GM19025 (cell line): ENCODE measurements around the gene SPATC1L.
"Not testable (repeated sequence)": the region's sequence is repeated elsewhere in the genome, so short reads cannot be mapped to it uniquely, and the experiment has no call there.

Source experiments
- ATAC-seq: cut with Tn5 transposase; IDR thresholded peaks from one replicate; pipeline ENCODE4 v1.9.1; 2021; ENCODE audit warnings: mild to moderate bottlenecking, low read depth, moderate library complexity; ENCODE audit not compliant: unreplicated experiment

The SPATC1L gene

DNA sequence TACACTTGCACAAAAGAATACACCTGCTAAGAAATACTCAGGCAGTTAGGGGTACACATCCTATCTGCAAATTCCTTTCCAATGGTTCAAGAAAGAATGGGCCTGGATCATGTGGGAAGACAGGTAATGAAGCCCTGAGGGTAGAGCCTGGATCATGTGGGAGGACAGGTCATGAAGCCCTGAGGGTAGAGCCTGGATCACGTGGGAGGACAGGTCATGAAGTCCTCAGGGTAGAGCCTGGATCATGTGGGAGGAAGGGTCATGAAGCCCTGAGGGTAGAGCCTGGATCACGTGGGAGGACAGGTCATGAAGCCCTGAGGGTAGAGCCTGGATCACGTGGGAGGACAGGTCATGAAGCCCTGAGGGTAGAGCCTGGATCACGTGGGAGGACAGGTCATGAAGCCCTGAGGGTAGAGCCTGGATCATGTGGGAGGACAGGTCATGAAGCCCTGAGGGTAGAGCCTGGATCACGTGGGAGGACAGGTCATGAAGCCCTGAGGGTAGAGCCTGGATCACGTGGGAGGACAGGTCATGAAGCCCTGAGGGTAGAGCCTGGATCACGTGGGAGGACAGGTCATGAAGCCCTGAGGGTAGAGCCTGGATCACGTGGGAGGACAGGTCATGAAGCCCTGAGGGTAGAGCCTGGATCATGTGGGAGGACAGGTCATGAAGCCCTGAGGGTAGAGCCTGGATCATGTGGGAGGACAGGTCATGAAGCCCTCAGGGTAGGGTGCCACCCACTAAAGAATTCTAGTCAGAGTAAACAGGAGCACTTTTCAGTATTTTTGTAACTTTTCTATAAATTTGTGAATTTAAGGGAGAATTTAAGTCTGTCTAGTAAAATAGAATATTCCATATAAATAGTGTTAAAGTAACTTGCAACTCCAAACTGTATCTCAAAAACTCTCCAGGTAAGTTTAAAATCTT is 16.9 kb upstream of the SPATC1L start:
- ATAC-seq = not testable (repeated sequence)

DNA sequence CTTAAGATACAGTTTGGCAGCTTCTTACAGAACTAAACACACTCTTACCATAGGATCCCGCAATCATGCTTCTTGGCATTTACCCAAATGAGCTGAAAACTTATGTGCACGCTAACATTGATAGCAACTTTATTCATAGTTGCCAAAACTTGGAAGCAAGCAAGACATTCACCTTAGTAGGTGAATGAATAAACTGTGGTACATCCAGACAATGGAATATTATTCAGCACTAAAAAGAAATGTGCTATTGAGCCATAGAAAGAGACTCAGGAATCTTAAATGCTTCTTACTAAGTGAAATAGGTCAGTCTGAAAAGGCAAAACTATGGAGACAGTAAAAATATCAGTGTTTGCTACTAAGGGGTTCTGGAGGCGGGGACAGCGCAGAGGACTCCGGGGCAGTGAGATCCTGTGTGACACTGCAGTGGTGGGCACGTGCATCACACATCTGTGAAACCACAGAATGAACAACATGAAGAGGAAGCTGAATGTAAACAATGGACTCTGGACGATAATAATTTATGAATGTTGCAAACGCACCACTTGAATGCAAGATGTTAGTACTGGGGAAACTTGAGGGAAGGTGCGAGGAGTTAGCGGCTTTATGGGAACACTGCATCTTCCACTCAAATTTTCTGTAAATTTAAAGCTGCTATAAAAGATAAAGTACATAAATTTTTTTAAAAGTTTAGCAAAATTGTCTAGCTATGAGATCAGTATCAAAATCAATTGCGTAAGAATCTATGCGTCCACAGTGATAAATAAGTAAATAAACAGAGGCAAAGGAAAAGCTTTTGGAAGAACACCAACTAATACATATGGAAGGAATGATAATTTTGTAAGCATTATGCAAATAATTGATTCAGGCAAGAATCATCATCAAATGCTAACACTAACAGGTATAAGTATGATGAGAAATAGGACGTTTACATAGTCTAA is 15.4 kb upstream of the SPATC1L start:
- no peak for ATAC-seq

DNA sequence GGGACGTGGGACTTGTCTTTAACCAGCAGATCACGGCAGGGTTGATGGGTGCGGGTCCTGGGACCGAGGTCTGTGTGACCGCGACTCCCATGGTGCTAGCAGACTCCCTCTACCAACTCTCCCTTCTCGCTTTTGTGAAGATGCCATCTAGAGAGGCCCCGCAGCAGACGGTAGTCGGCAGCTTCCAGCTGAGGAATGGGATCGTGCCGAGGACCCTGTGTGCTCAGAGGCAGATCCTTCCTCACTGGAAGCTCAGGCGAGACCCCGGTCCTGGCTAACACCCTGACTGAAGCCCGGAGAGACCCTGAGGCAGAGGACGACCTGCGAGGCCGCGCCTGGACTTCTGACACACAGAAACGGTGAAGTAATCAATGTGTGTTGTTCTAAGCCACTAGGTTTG is 12.5 kb upstream of the SPATC1L start:
- no peak for ATAC-seq

GRCh38 chr21:46195595-46196195 is 11.4 kb upstream of the SPATC1L start:
- no peak for ATAC-seq

DNA sequence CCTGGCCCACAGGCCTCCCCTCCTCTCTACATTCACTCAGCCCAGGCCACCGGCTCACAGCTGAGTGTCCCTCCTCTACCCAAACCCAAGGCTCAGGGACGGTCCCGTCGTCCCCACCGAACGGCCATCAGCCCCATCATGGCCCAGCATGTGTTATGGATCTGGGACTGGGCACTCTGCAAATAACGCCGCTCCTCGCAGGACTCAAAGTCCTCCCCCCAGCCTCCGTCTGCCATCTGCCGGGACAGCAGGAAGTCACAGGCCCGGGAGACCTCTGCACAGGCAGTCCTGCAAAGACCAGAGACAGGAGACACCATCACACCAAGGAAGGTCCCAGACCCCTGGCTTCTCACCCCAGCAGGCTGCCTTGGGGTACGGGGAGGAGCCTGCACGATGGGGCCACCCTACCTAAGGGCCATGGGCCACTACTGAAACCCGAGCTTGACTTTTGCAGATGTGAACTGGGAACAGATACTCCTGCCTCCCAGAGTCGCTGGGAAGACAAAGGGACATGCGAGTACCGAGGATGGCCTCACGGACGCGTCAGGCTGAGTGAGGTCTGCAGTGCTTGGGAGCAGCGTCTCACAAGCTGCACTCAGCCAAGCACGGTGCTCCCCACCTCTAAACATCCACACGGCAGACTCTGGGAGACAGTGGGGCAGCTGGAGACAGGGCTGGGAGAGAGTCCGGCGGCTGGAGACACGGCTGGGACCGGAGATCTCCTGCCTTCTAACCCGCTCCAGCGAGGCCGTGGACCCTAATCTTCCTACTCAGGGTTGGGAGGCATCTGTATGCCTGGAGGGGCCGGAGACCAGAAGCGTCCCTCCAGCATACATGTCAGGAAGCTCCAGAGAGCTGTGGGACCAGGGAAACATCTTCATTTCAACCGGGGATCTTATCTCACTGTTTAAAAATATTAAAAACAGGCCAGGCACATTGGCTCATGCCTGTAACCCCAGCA is 10.4 kb upstream of the SPATC1L start:
- no peak for ATAC-seq

DNA sequence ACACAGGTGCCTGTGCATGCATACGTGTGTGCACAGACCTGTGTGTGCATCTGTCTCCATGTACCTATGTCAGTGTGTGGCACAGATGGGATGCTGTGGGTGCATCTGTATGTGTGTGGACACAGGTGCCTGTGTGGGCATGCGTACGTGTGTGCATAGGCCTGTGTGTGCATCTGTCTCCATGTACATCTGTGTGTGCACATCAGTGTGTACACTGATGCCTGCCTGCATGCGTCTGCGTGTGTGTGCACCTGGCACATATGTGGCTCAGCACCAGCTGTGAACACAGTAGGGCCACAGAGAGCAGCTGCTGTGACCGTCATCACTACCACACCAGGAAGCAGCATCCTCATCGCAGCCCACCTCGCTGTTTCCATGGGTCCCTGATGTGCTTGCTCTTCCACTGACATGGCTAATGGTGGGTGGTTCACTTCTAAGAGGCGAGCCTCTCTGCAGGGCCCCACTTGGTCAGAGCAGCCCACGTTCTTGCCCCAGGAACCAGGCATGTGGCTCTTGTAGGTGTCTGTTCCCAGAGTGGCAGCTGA is 9.6 kb upstream of the SPATC1L start:
- ATAC-seq = no peak

GRCh38 chr21:46191686-46192575 is 7.7 kb upstream of the SPATC1L start:
- ATAC-seq = no peak

- no peak for ATAC-seq
These were observed 7.0 kb upstream of the SPATC1L start for GRCh38 chr21:46191257-46191685.

DNA sequence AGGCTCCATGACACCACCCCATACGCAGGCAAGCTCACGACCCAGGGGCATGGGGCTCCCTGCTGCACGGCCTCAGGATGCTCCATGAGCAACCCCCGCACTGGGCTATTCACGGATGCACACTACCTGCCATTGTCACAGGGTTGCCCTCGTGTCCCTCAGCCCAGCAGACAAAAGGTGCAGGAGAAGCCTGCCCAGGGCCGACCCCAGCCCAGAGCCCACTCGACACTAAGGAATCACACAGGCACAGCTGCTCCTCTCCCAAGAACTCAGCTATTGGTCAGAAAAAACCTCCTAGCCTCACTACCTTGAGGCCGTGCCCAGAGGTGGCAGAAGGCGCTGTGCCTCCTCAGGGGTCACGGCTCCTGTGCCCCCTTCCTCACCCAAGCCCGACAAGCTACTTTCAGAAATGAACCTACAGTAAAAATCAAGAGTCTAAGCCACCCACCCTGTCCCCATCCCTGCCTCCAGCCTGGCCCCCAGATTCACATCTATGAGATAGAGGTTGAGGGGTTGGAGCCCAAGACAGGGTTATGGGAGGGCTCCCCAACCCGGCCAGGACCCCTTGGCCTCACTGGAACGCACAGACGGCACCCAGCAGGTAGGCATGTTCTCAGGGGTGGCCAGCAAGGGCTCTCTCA is 6.4 kb upstream of the SPATC1L start:
- ATAC-seq = no peak

DNA sequence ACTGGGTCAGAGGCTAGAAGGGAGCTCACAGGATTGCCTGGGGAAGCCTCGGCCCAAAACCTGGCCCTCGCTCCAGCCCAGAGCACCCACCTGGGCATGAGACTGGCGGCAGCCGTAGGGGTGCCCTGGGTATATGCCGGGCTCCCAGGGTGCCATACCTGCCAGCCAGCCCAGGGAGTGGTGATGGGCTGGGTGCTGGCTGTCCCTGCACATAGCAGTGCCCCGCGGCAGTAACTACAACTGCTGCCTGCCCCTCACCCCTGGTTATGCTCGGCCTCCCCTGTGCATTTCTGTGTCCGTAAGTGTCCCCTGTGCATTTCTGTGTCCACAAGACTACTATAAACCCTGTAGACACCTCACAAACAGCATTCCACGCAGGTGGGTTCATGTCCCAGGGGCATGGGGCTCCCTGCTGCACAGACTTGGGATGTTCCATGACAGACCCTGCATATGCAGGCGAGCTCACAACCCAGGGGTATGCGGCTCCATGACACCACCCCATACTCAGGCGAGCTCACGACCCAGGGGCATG is 5.8 kb upstream of the SPATC1L start:
- no peak for ATAC-seq

DNA sequence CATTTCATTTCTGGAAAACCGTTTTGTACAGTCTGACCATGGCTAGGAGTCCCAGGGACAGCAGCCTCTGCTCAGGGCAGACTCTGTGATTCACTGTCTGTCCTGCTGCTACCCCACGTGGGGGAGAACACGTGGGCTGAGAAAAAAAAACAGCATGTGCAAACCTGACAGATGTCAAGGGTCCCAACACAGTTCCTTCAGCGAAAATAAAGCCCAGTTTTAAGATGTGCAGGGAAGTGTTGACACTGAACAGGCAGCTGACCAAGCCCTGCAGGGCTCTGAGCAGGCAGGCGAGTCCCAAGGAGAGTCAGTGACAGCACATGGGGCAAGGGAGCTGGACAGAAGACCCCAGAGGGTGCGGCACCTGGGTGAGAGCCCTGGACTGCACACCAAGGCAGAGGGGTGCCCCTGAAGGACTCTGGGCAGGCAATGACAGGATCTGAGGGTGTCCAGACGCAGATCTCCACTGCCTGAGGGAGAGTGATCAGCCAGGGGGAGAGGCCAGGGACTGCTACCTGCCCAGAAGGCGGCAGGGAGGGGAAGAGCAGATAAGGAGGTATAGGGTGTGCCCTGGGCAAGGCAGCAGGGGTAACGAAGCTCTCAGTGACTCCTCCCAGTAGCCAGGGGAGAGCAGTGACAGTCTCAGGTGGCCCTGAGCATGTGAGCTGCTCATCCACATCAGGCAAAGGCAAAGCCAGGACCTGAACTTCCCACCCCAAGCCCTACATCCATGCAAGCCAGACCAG is 5.1 kb upstream of the SPATC1L start:
- no peak for ATAC-seq

DNA sequence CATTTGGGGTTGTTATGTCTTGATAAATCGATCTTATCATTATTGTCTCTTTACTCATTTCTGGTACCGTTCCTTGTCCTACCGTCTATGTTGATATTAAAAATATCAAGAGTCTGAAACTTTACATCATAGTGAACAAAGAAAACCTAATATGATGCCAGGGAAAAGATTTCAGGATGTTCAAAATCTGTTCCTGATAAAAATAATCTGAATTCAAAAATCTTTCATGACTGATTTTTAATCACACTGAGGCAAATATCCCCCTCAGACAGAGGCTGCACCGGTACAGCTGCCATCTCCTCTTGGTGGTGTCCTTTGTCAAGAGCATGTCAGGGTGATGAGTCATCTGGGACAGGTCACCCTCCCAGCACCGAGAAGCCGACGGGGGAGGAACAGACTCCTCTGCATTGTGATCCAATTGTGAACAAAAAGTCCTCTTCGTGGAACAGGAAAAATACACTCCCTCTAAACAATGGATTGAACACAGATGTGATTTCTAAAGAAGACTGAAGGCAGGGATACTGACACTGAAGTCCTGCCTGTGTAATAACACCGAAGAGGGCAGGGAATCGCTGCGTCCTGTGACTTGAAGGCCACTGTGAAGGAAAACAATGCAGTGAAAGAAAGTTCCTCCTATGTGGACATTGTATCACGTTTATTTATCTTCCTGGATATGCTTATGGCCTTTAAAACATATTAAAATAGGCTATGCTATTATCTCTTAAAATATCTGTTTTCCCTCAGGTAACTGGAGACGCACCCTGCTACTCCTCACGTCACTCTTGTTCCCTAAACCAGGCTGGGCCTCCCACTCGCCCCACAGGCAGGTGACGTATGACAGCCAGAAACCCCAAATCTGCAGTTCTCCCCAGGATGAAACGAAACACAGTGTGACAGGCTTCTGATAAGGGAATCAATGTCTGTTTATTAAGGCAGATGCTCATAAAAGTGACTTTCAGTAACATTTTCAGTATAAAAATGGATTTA is 4.3 kb upstream of the SPATC1L start:
- ATAC-seq = no peak

DNA sequence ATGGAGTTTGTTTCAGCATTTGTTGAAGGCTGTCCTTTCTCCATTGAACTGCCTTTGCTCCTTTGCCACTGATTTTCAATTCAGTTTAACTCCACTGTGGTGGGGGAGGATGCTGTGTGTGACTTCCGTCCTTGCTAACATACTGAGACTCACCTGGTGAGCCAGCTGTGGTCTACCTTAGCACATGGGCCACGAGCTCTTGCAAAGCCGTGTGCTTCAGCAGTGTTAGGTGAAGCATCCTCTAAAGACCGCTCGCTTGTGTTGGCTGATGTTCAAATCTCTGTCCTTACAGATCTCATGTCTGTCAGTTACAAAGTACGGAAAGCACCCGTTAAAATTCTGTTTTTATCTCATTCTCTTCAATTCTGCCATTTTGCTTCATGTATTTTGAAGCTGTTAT is 3.6 kb upstream of the SPATC1L start:
- ATAC-seq = no peak

DNA sequence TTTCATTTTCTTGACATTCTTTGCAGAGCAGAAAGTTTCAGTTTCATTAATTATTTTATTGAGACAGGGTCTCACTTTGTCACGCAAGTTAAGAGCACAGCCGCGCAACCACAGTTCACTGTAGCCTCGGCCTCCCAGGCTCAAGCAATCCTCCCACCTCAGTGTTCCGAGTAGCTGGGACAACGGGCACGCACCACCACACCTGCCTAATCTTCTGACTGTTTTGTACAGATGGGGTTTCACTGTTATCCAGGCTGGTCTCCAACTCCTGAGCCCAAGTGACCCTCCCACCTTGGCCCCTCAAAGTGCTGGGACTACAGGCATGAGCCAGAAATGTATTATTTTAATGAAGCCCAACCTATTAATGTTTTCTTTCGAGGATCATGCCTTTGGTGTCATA is 3.0 kb upstream of the SPATC1L start:
- ATAC-seq = no peak

DNA sequence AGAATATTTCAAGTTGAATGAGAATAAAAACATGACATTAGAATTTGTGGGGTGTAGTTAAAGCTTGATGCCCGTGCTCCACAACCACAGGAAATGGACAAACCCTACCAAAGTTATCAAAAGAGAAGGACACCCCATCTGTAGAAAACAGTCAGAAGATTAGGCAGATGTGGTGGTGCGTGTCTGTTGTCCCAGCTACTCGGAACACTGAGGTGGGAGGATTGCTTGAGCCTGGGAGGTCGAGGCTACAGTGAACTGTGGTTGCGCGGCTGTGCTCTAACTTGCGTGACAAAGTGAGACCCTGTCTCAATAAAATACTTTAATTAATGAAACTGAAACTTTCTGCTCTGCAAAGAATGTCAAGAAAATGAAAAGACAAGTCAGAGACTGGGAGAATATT is 1.5 kb upstream of the SPATC1L start:
- ATAC-seq = no peak
